HS-5 (cell line): ENCODE data around the gene TBCC.
A peak's percentile ranks its signal among the peaks of the same experiment; 100 is the strongest.

Source experiments
- DNase-seq: peaks from one replicate; pipeline ENCODE4 v3.0.0-alpha.2; 2012; ENCODE audit warnings: low read depth

Gene TBCC

GRCh38 chr6:42696526-42697267 lies 49.2 kb downstream of the TBCC start:
- no peak for DNase-seq

GRCh38 chr6:42694586-42694985 lies 51.3 kb downstream of the TBCC start:
- DNase-seq, result peak; percentile 43
